Stimulated activated CD4-positive, alpha-beta T cell treated with anti-CD3 and anti-CD28 coated beads, TNF-alpha, amount 100 ng/mL, for 24 hours (primary cell): ENCODE results near the gene OR6Q1.

ENCODE experiments used
- DNase-seq, 3 experiments: peaks; one replicate each; pipeline ENCODE4 v3.0.0-alpha.2; 2020; ENCODE audit warnings: low read depth in 3 of 3

Gene OR6Q1

DNA sequence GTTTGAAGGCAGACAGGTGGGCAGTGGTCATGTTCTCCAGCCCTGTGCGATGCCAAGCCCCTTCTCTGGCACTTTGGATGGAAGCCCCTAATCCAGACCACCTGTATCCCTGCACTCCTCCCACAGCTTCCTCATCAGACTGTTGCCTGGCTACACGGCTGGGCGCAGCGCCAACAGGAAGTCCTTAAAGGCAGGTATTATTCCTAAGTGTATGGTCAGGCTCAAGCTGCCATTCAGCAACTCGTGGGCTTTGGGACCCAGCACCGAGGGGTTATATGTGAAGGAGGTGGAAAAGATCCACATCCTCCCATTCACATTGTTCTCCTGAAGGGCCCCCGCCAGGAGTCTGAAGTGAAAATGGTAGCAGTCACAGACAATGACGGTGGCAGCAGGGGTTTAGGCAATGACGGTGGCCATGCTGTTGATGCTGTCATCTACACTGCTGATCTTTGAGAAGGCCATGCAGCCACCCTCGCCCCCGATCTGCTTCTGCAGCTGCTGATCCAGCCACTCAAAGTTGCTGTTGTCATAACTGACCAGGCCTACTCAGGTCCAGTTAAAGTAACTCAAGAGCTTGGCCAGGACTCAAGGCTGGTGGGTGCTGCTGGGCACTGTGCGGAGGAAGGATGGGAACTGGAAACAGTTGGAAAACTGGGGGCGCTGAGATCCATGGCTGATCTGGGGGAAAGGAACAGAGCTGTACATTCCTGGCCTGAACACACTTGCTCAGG is 27.7 kb downstream of the OR6Q1 start:
- no peak for DNase-seq

DNA sequence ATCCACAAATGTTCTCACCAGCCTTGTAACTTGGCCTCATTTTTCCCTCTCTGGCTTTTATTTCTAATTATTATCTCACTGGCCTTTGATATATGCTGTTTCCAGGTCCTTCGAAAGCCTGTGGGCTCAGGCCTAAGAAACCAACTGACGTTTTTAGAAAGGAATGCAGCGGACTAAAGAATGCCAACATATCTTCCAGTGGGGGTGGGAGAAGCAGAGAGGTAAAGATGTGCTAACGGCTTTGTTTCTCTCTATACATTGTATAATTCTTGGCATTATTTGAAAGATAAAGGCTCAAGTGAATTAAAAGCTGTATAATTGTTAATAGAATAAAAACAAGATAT is 28.2 kb downstream of the OR6Q1 start:
- DNase-seq = no peak

DNA sequence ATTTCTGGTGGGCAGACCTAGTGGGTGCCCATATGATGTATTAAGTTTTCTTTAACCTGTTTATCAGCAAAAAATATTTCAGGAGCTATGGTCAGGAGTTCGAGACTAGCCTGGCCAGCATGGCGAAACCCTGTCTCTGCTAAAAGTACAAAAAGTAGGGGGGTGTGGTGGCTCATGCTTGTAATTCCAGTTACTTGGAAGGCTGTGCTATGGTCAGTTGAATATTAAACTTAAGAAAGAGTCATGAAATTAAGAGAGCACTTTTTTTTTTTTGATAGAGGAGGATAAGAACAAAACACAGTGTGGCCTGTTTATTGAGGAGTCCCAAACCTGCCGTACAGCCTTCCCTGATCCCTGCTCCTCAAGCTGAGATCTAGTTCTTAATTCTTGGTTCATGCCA is 29.8 kb downstream of the OR6Q1 start:
- DNase-seq = no peak

DNA sequence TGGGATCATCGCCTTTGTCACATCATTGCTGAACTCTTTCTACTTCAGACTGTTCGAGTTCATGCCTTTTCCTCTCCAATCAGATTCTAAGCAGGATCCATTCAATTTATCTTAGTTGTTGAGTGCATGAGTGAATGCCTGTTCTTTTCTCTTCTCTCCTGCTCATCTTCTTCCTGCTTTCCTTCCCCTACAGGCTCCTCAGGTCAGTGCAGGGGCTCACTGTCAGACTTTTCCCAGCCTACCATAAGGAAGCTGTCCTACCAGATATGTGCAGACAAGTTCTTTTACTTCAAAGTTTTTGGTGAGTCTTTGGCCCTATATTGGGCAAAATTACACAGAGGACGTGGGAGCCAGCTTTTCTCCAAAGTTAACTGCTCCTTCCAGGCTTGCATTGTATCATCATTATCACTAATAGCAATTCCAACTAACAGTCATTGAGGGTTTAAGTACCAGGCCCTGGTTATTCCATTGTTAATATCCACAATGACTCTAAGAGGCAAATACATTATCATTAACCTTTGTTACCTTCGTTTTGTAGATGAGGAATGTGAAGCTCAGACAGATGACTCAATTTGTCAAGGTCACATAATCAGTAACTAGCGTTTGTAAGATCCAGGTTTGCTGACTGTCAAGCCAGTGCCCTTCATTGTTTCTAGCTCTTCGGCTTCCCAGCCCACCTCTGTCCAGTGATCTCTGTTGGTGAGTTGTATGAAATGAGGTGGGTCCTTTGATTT is 30.4 kb downstream of the OR6Q1 start:
- DNase-seq = no peak

DNA sequence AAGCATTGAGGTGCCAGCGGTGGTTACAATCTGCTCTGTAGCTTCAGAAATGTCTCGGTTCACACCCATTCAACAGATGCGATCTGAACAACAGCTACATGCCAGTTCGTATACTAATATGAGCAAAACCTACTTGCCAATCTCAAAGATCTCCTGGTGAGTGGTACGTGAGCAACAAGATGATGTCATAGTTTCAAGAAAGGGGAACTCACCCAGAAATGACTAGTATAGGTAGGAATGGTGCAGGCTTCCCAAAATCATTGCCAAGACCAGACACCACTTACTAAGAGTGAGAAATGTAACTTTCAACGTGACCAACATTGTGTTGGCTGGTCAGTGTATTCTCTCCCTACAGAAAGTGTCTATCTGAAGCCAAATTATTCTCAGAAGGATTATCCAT is 31.1 kb downstream of the OR6Q1 start:
- no peak for DNase-seq

DNA sequence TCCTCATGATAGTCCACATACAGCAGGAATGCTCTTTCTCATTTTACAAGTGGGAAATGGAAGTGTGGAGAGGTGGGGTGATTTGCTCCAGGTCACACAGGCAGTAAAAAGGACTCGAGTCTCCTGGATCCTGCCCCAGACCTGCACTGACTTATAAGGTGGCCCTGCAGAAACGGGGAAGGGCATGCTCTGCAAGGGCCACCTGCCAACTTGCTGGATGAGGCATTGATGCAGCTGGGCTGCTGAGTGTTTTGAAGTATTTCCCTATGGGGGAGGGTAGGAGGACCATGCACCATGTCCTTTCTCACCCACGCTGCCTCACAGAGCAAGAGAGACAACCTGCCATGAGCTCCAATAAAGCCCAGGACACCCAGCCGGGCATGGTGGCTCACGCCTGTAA is 36.9 kb downstream of the OR6Q1 start:
- no peak for DNase-seq

DNA sequence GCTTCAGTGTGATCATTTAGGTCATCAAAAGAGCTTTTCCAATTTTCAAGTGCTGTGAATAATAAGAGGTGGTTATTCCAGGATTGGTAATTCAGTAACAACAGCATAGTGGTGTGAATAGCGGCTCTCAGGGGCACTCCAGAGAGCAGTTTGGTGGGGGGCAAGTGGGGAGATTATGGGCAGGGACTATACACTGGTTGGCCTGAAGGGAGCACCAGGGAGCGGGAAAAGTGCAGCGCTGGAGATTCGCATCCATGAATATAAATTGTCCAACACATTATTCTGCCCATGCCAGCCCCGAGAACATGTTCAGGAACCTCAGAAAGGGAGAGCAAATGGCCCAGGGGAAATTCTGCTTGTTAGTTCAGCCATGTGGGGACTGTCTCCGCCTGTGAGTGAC is 37.9 kb downstream of the OR6Q1 start:
- DNase-seq = no peak

DNA sequence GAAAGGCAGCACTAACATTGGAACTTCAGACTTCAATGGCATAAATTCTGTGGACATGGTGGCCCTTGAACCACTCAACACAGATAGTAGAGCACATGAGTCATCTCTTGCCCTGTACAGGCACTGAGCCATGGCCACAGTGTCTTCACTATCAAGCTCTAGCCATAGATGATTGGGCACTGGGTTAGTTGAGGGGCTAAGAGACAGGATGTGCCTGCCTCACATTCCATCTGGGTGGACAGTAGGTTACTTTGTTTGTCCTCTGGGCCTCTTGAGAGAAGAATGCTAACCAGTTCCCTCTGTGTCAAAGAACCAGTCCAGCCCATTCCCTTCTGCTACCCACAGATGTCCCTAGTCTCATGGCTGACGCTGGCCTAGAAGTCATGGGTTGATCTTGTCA is 39.8 kb downstream of the OR6Q1 start:
- DNase-seq = no peak

DNA sequence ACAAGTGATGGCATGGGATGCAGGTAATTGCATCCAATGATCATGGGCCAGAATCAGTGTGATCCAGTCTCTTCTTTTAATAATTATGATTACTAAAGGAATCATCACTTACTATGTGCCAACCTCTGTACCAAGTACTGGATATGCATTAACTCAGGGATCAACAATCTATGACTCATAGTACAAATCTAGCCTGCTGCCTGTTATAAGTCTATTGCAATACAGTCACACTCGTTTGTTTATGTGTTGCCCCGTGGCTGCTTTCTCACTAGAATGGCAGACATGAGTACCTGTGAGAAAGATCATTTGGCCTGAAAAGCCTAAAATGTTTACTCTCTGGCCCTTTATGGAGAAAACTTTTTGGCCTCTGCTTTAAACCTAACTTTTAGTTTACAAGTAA is 45.0 kb downstream of the OR6Q1 start:
- no peak for DNase-seq
